Dermis microvascular lymphatic vessel endothelial cell (primary cell): ENCODE data around the gene ENTPD8. TPM values are rescaled to one million over a fixed set of nuclear protein-coding genes. Genes with fewer than 3 reads are reported as not detected.
"Not testable (repeated sequence)": the region's sequence is repeated elsewhere in the genome, so short reads cannot be mapped to it uniquely, and the experiment has no call there.

Experiments used
- DNase-seq, 2 donors: peaks; one replicate each; pipeline versions ENCODE4 v3.0.0 to v3.0.0-alpha.2; 2010; ENCODE audit warnings: low read depth in 2 of 2
- total RNA-seq: library from RNA; depleted of rRNA; stranded (reverse); fragments of >200 nt; gene quantifications from 2 replicates; pipeline ENCODE4 v1.2.1, GENCODE V29; 2014

The ENTPD8 gene
- total RNA-seq, 1 donor from 2014 or later, result 0.26 TPM

- DNase-seq, result no peak
Observed at GRCh38 chr9:137459601-137460362, 18.6 kb upstream of the ENTPD8 start.

GRCh38 chr9:137459152-137459600 lies 18.0 kb upstream of the ENTPD8 start, which contains the start of gene NSMF:
TSS of gene NSMF (minus strand) at chr9:137459334. CDS start at chr9:137459102, 232 bp downstream.
- peak; percentile 70 to 90 for DNase-seq

GRCh38 chr9:137458194-137459151 lies 17.3 kb upstream of the ENTPD8 start:
- peak in 1 of 2 donors; percentile 20 for DNase-seq

- no peak for DNase-seq
Observed at GRCh38 chr9:137457406-137458193, 16.4 kb upstream of the ENTPD8 start.

- no peak for DNase-seq
Observed at GRCh38 chr9:137456864-137457405, 15.8 kb upstream of the ENTPD8 start.

- no peak for DNase-seq
Observed at GRCh38 chr9:137456061-137456863, 15.1 kb upstream of the ENTPD8 start.

- no peak for DNase-seq
Observed at GRCh38 chr9:137455359-137455991, 14.3 kb upstream of the ENTPD8 start.

GRCh38 chr9:137454597-137455358 lies 13.6 kb upstream of the ENTPD8 start:
- peak; percentile 71 to 73 for DNase-seq

GRCh38 chr9:137454145-137454596 lies 13.0 kb upstream of the ENTPD8 start:
- peak in 1 of 2 donors; percentile 57 for DNase-seq

- DNase-seq, result peak; percentile 54 to 88
Observed at GRCh38 chr9:137453643-137454081, 12.5 kb upstream of the ENTPD8 start.

GRCh38 chr9:137452761-137453642 lies 11.8 kb upstream of the ENTPD8 start:
- no peak for DNase-seq

- DNase-seq, result no peak
Observed at GRCh38 chr9:137452006-137452760, 11.0 kb upstream of the ENTPD8 start.

GRCh38 chr9:137451264-137452005 lies 10.3 kb upstream of the ENTPD8 start:
- not testable (repeated sequence) for DNase-seq

- DNase-seq, result not testable (repeated sequence)
Observed at GRCh38 chr9:137450539-137451222, 9.5 kb upstream of the ENTPD8 start.

GRCh38 chr9:137449931-137450538 lies 8.9 kb upstream of the ENTPD8 start:
- DNase-seq, result no peak
